Measurements from ENCODE around the gene FSTL5.

- TF ChIP-seq ZNF274 (IDR thresholded peaks at IDR 0.05; ENCODE audit: low read depth, low read length) (no peak), SUZ12 (IDR thresholded peaks at IDR 0.05; ENCODE audit: extremely low read depth, insufficient read depth, insufficient read length) (no peak), YY1 (IDR thresholded peaks at IDR 0.05; ENCODE audit: insufficient read depth, insufficient read length) (no peak)
These were observed 510.1 kb downstream of the FSTL5 start for GRCh38 chr4:161653697-161654096.
